HepG2 (cell line): ENCODE results near the gene AGER. TPM values are rescaled to one million over a fixed set of nuclear protein-coding genes. Genes with fewer than 3 reads are reported as not detected.

Source experiments
- ARNT ChIP-seq: fragments of 450-650 bp; IDR thresholded peaks from 2 replicates; pipeline ENCODE4 v1.6.1; 2017
- ATF5 ChIP-seq: sonication (generic); formaldehyde crosslinking; IDR thresholded peaks from 2 replicates; pipeline ENCODE4 v1.4.0; 2020; ENCODE audit warnings: mild to moderate bottlenecking, low read depth, missing genetic modification reagents
- ATM ChIP-seq: fragments of 450-650 bp; IDR thresholded peaks from 2 replicates; pipeline ENCODE4 v1.7.1; 2017; ENCODE audit warnings: mild to moderate bottlenecking, borderline replicate concordance
- KAT8 ChIP-seq: IDR thresholded peaks from 2 replicates; pipeline ENCODE4 v1.6.1; 2016; ENCODE audit warnings: missing genetic modification reagents, missing compliant biosample characterization
- MEIS2 ChIP-seq: sonication (generic); formaldehyde crosslinking; IDR thresholded peaks from 2 replicates; pipeline ENCODE4 v1.9.0; 2021; ENCODE audit warnings: mild to moderate bottlenecking, missing genetic modification reagents
- NFATC3 ChIP-seq: sonication (generic); formaldehyde crosslinking; IDR thresholded peaks from 2 replicates; pipeline ENCODE4 v1.5.1; 2020; ENCODE audit warnings: mild to moderate bottlenecking, missing genetic modification reagents
- NR1H2 ChIP-seq: sonication (generic); formaldehyde crosslinking; IDR thresholded peaks from 2 replicates; pipeline ENCODE4 v1.8.1; 2022; ENCODE audit warnings: low read depth, missing genetic modification reagents, borderline replicate concordance
- PLSCR1 ChIP-seq: sonication (generic); formaldehyde crosslinking; IDR thresholded peaks from 2 replicates; pipeline ENCODE4 v1.5.0; 2020; ENCODE audit warnings: missing genetic modification reagents, mild to moderate bottlenecking, borderline replicate concordance
- POLR2A ChIP-seq, 2 experiments: IDR thresholded peaks; 2 replicates each; pipeline ENCODE4 v1.6.1; 2011; ENCODE audit warnings: low read depth in 2 of 2, low read length in 2 of 2, mild to moderate bottlenecking in 1 of 2, moderate library complexity in 1 of 2; ENCODE audit not compliant: insufficient read depth in 1 of 2
- SIX1 ChIP-seq: sonication (generic); formaldehyde crosslinking; IDR thresholded peaks from 2 replicates; pipeline ENCODE4 v1.4.0; 2020; ENCODE audit warnings: missing genetic modification reagents, borderline replicate concordance
- THAP11 ChIP-seq: IDR thresholded peaks from 2 replicates; pipeline ENCODE4 v1.6.1; 2016; ENCODE audit warnings: missing biosample characterization, missing genetic modification reagents
- ZBTB40 ChIP-seq, 2 experiments: fragments of 450-650 bp in 1 of 2; sonication (generic) in 1 of 2; formaldehyde crosslinking in 1 of 2; IDR thresholded peaks; 2 replicates each; pipeline versions ENCODE4 v1.6.1 to v1.8.0; 2016 to 2022; ENCODE audit warnings: antibody characterized with exemption in 1 of 2, mild to moderate bottlenecking in 1 of 2, missing genetic modification reagents in 1 of 2
- ZNF414 ChIP-seq: sonication (generic); formaldehyde crosslinking; IDR thresholded peaks from 2 replicates; pipeline ENCODE4 v1.5.0; 2020; ENCODE audit warnings: missing genetic modification reagents
- ZSCAN21 ChIP-seq: sonication (generic); formaldehyde crosslinking; IDR thresholded peaks from 2 replicates; pipeline ENCODE4 v1.8.0; 2022; ENCODE audit warnings: mild to moderate bottlenecking, missing genetic modification reagents, moderate library complexity, borderline replicate concordance
- ZSCAN31 ChIP-seq: sonication (generic); formaldehyde crosslinking; IDR thresholded peaks from 2 replicates; pipeline ENCODE4 v1.5.0; 2020; ENCODE audit warnings: low read depth, mild to moderate bottlenecking, missing genetic modification reagents
- ZZZ3 ChIP-seq: sonication (generic); formaldehyde crosslinking; IDR thresholded peaks from 2 replicates; pipeline ENCODE4 v1.4.0; 2020; ENCODE audit warnings: missing genetic modification reagents, mild to moderate bottlenecking, borderline replicate concordance
- polyA plus RNA-seq, 8 experiments: library from polyadenylated mRNA; depleted of rRNA in 3 of 8; stranded (reverse) in 7 of 8; unstranded in 1 of 8; fragments of >200 nt; fragmentation: Illumina TruSeq in 4 of 8; extraction: Trizol in 4 of 8; gene quantifications; 2 replicates each; pipeline versions ENCODE4 v1.2.1 to v1.2.3, GENCODE V29; 2011 to 2016; ENCODE audit warnings: low read depth in 4 of 8, missing spikeins in 1 of 8, mixed read lengths in 1 of 8; ENCODE audit not compliant: insufficient read depth in 1 of 8
- total RNA-seq, 5 experiments: library from RNA; depleted of rRNA; stranded (reverse); fragments of >200 nt; fragmentation: Illumina TruSeq; extraction: Trizol; gene quantifications; 2 replicates each; pipeline ENCODE4 v1.2.3, GENCODE V29; 2016; ENCODE audit warnings: low read depth in 1 of 5

The AGER gene
- total and polyA plus RNA-seq, 2 of the 13 experiments (the other 11 are each of a cell fraction or from before 2014, with no cell fraction given): 1.9 to 5.1 TPM

- TF ChIP-seq ZBTB40 (IDR thresholded peaks at IDR 0.05): peak; percentile 68
- TF ChIP-seq ZBTB40 (CRISPR knock-in tag; IDR thresholded peaks at IDR 0.05): peak; percentile 19; the same call in 1 of the 2 replicates
- 0 out of 2 replicates have a peak, but pooled peaks have one; percentile 21 for TF ChIP-seq ZSCAN31
- peak; percentile 50; the same call in 1 of the 2 replicates for TF ChIP-seq ZZZ3 (CRISPR knock-in tag)
- TF ChIP-seq PLSCR1 (CRISPR knock-in tag): no peak
- no peak; the same call in 1 of the 2 replicates for TF ChIP-seq ZNF414 (CRISPR knock-in tag)
- peak; percentile 83 for TF ChIP-seq THAP11 (CRISPR knock-in tag)
- 0 out of 2 replicates have a peak, but pooled peaks have one; percentile 46 for TF ChIP-seq MEIS2 (CRISPR knock-in tag)
- no peak for TF ChIP-seq ZSCAN21 (CRISPR knock-in tag)
- TF ChIP-seq NR1H2: no peak
- TF ChIP-seq SIX1 (CRISPR knock-in tag): no peak
- 0 out of 2 replicates have a peak, but pooled peaks have one; percentile 35 for TF ChIP-seq NFATC3 (CRISPR knock-in tag)
- TF ChIP-seq ATM: no peak
- no peak for TF ChIP-seq ARNT
- TF ChIP-seq ATF5 (CRISPR knock-in tag): 0 out of 2 replicates have a peak, but pooled peaks have one; percentile 36
- peak; percentile 83 for TF ChIP-seq KAT8
- peak; percentile 52 to 88; a peak in 3 of 4 replicates for TF ChIP-seq POLR2A (IDR thresholded peaks at IDR 0.05; ENCODE audit: insufficient read depth in 1 of 2, low read depth in 2 of 2, low read length in 2 of 2)
Measured at GRCh38 chr6:32175711-32176475, 8.2 kb downstream of the AGER start, which contains the start of gene AGPAT1 (continued).
